Fibroblast of the aortic adventitia (primary cell): ENCODE results near the gene PRKX. TPM values are rescaled to one million over a fixed set of nuclear protein-coding genes. Genes with fewer than 3 reads are reported as not detected.
"Not testable (repeated sequence)": the region's sequence is repeated elsewhere in the genome, so short reads cannot be mapped to it uniquely, and the experiment has no call there.

Experiments used
- DNase-seq: peaks from one replicate; pipeline ENCODE4 v3.0.0-alpha.2; 2010; ENCODE audit warnings: low read depth
- H3K4me3 ChIP-seq: 2 replicates; pipeline ENCODE4 v1.5.1; 2011; ENCODE audit warnings: low read depth, mild to moderate bottlenecking, control low read depth, low read length, moderate library complexity
- total RNA-seq: library from RNA; depleted of rRNA; stranded (reverse); fragments of >200 nt; gene quantifications from 2 replicates; pipeline ENCODE4 v1.2.3, GENCODE V29; 2012; ENCODE audit warnings: low replicate concordance
- TF ChIP-seq, protein P1 (sequence below): IDR thresholded peaks from 2 replicates; pipeline ENCODE4 v1.5.1; 2011; ENCODE audit warnings: mild to moderate bottlenecking, low read length, control low read depth, inconsistent platforms; ENCODE audit not compliant: insufficient read depth

The PRKX gene
- total RNA-seq, 1 donor = 7.5 TPM

DNA sequence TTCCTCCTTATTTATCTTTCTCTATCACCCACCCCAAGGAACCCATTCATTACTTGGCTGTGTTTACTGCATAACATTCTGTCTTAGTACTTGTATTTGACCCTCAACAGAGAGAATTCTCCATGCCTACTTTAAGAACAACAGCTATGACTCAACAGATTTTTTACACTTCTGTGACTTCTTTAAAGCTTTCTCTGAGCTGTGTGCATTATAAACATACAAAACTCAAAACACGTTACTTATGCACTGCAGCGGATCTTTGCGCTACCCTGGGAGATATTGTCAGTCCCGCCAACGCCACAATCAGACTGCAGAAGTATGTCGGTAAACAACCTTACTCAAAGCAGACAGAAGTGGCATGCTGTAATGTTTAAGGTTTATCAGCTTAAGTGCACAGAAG is 35.1 kb downstream of the PRKX start:
- DNase-seq = peak; percentile 10
- H3K4me3 ChIP-seq = no peak overlapping the region
- TF ChIP-seq, protein P1, sequence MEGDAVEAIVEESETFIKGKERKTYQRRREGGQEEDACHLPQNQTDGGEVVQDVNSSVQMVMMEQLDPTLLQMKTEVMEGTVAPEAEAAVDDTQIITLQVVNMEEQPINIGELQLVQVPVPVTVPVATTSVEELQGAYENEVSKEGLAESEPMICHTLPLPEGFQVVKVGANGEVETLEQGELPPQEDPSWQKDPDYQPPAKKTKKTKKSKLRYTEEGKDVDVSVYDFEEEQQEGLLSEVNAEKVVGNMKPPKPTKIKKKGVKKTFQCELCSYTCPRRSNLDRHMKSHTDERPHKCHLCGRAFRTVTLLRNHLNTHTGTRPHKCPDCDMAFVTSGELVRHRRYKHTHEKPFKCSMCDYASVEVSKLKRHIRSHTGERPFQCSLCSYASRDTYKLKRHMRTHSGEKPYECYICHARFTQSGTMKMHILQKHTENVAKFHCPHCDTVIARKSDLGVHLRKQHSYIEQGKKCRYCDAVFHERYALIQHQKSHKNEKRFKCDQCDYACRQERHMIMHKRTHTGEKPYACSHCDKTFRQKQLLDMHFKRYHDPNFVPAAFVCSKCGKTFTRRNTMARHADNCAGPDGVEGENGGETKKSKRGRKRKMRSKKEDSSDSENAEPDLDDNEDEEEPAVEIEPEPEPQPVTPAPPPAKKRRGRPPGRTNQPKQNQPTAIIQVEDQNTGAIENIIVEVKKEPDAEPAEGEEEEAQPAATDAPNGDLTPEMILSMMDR = no peak

DNA sequence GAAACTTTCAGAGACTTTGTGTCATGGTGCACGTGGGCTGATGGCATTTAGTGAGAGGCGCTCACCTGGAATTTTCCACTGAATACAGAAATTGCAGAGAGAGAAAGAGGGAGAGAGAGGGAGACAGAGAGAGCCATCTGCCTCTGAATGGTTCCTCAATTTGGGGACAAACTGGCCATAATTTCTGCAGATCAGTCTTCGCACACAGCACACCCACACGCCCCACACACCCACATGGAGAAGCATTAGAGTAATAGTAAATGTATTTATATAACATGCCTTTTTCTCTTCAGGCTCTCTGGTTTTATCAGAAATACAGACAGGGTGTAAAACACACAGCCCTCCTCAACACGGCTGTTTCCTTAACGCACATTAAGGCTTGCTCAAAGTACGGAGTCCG is 38.6 kb downstream of the PRKX start:
- TF ChIP-seq, protein P1 = no peak
- H3K4me3 ChIP-seq = no peak overlapping the region
- DNase-seq = no peak

DNA sequence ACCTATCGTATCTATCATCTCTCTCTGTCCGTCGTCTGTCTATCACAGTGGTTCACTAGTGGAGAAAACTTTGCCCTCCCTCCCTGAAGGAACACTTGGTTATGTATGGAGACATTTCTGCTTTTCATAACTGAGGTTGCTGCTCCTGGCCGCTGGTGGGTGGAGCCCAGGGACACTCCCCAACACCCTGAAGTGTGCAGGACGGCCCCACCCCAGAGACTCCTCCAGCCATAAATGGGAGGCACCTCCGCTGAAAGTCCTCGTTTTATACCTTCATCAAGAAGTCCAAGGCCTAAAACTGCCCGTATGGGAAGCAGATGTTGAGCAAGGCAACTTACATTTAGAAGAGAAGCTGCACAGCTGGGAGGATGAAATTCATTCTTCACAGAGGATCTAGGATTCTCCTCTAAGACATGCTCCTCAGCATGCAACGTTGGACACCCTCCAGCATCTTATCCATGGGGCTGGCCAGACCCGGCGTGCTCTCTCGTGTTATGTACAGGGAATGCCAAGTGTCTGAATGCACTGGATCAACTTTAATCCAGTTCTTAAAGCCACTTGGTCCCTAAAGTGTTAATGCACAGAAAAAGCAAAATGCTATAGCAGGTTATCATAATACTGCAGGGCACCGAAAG is 43.5 kb downstream of the PRKX start:
- TF ChIP-seq, protein P1 = no peak
- no peak overlapping the region for H3K4me3 ChIP-seq
- no peak for DNase-seq

DNA sequence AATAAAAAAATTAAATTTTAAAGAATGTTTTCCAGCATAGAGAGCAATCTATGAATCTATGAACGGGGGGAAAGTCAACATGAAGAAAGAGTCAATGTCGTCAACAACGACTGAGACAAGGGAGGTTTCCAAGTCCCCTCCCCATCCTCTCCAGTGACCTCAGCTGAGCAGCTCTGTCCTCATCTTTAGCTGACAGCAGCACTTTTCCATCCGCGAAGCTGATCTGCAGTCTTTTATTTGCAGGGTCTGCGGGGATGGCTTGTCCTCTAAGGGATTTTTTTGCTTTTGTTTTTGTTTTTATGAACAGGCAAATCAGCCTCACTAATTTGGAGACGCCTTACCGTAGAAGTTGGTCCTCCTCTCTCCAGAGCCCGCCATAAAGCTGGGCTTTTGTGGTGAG is 46.5 kb downstream of the PRKX start:
- H3K4me3 ChIP-seq = no peak overlapping the region
- TF ChIP-seq, protein P1 = no peak
- no peak for DNase-seq

DNA sequence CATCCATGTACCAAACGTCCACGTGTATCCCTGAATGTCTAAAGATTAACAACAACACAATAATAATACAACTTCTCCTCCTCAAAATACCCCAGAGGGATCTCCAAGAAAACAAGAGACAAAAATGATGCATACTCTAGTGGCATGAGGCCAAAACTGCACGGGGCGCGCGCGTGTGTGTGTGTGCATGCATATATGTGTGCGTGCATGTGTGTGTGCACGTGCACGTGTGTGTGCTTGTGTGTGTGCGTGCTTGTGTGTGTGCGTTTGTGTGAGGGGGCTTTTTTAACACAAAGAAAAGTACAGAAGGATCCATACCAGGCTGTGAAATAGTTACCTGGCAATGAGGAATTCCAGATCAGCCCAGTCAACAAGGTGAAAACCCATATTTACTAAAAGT is 48.5 kb downstream of the PRKX start:
- TF ChIP-seq, protein P1 = no peak
- DNase-seq = no peak
- H3K4me3 ChIP-seq = no peak overlapping the region

DNA sequence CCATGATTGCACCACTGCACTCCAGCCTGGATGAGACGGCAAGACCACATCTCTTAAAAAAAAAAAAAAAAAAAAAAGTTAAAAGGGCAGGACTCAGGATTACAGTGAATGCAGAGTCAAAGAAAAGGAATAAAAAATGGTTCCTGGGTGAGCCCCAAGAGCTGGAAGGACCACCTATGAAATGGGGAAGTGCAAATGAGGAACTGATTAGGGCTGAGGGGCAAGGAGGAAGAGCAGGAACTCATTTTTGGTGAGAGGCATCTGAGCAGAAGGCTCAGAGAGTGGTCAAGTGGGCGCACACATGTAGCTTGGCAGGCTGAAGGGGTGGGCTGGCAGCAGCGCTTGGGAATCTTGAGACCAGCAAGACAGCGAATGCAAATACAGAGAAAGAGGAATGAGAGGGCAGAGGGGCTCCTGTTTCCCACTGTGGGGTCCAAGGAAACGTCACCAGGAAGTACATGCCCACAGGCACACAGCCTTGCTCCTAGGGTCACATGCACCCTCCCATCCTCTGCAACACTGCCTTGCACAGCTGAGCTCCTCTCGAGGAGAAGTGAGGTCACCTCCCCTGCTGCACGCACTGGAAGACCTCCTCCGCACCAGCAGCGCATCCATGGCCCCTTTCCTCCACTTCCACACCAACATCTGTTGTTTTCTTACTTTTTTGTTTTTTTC is 49.7 kb downstream of the PRKX start:
- H3K4me3 ChIP-seq, DNase-seq: not testable (repeated sequence)

DNA sequence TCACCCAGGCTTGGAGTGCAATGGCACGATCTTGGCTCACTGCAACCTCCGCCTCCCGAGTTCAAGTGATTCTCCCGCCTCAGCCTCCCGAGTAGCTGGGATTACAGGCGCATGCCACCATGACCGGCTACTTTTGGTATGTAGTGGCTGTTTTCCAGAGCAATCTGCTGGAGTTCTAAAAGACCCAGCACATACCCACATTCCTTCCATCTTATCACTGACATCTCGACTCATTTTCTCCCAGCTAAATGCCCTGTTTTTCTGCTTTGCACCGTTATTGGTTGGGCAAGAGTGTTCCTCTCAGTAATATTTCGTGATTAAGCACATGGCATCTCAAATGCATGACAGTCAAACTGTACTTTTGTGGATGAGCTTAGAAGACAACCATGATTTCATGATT is 53.7 kb downstream of the PRKX start:
- TF ChIP-seq, protein P1 = no peak
- no peak overlapping the region for H3K4me3 ChIP-seq
- DNase-seq = peak; percentile 21
